Gastroesophageal sphincter (tissue), 4 donors: ENCODE results near the gene GLB1L3. TPM values are rescaled to one million over a fixed set of nuclear protein-coding genes. Genes with fewer than 3 reads are reported as not detected.

Experiments used
- ATAC-seq: fragments of 150-250 bp; one replicate; pipeline ENCODE4 v1.9.1; 2016; ENCODE audit warnings: mild to moderate bottlenecking, moderate library complexity
- H3K27ac ChIP-seq, 4 donors: fragments of 200-600 bp; sonication (generic) in 3 of 4; 1 replicate in 3 of 4; 2 replicates in 1 of 4; pipeline ENCODE4 v1.5.1; 2016 to 2019
- H3K27me3 ChIP-seq: fragments of 200-600 bp; sonication (generic); one replicate; pipeline ENCODE4 v1.5.1; 2019
- H3K36me3 ChIP-seq, 2 donors: fragments of 200-600 bp; sonication (generic); one replicate each; pipeline ENCODE4 v1.5.1; 2019; ENCODE audit warnings: control low read depth in 1 of 2
- H3K4me1 ChIP-seq, 3 donors: fragments of 200-600 bp; sonication (generic); 1 replicate in 2 of 3; 2 replicates in 1 of 3; pipeline ENCODE4 v1.5.1; 2016 to 2019; ENCODE audit warnings: control low read depth in 2 of 3
- H3K4me3 ChIP-seq, 2 donors: fragments of 200-600 bp; sonication (generic); one replicate each; pipeline ENCODE4 v1.5.1; 2019; ENCODE audit warnings: mild to moderate bottlenecking in 1 of 2, moderate library complexity in 1 of 2
- H3K9me3 ChIP-seq, 3 donors: fragments of 200-600 bp; sonication (generic); one replicate each; pipeline ENCODE4 v1.5.1; 2017 to 2019; ENCODE audit warnings: control low read depth in 2 of 3
- CTCF ChIP-seq, 4 experiments: fragments of 200-600 bp in 2 of 4; fragments of 450-650 bp in 2 of 4; sonication (generic) in 1 of 4; IDR thresholded peaks; one replicate each; pipeline ENCODE4 v1.5.1; 2017 to 2019; ENCODE audit warnings: antibody characterized with exemption in 4 of 4, mild to moderate bottlenecking in 2 of 4, moderate library complexity in 2 of 4
- EP300 ChIP-seq: sonication (generic); formaldehyde crosslinking; IDR thresholded peaks from one replicate; pipeline ENCODE4 v1.6.1; 2017; ENCODE audit warnings: antibody characterized with exemption, mild to moderate bottlenecking
- POLR2A ChIP-seq, 2 donors: fragments of 450-650 bp; IDR thresholded peaks; one replicate each; pipeline ENCODE4 v1.6.1; 2017; ENCODE audit warnings: antibody characterized with exemption in 2 of 2, mild to moderate bottlenecking in 2 of 2, moderate library complexity in 1 of 2
- POLR2AphosphoS5 ChIP-seq: sonication (generic); formaldehyde crosslinking; IDR thresholded peaks from one replicate; pipeline ENCODE4 v1.6.1; 2017; ENCODE audit warnings: antibody characterized with exemption
- WGBS, 2 donors: methylation state at CpG; one replicate each; pipeline ENCODE4 v1.1.5; 2018; ENCODE audit warnings: low coverage in 1 of 2; 5-methylcytosine and 5-hydroxymethylcytosine counted together
- total RNA-seq, 4 donors: library from RNA; depleted of rRNA; stranded (reverse); fragments of >200 nt; gene quantifications; one replicate each; pipeline ENCODE4 v1.1.0, GENCODE V29; 2016

Gene GLB1L3
- total RNA-seq, 4 donors from 2014 or later, result 0.42 TPM; not detected in 3

- TF ChIP-seq CTCF (IDR thresholded peaks at IDR 0.05) (no peak), POLR2A (IDR thresholded peaks at IDR 0.05) (no peak), EP300 (no peak), POLR2AphosphoS5 (no peak)
- Histone ChIP-seq H3K27me3 (no peaks in the 10 kb centered on the region), H3K27ac (no peak overlapping the region), H3K36me3 (no peaks in the 10 kb centered on the region), H3K4me1 (peaks cover 0 to 2% (median 0%) of the 10 kb centered on the region in 3 donors), H3K4me3 (no peak overlapping the region), H3K9me3 (no peaks in the 10 kb centered on the region)
- no peak for ATAC-seq
- WGBS, 2 donors, result 35 to 70% methylated on average over 2 of the region's 2 CpGs
These were observed 79.0 kb downstream of the GLB1L3 start for GRCh38 chr11:134355136-134355535.

- 73 to 77% methylated on average over 5 of the region's 5 CpGs for WGBS, 2 donors
- no peaks in the 10 kb centered on the region for H3K27me3 ChIP-seq
- H3K4me3 ChIP-seq, result no peak overlapping the region
- H3K9me3 ChIP-seq, result no peaks in the 10 kb centered on the region
- H3K36me3 ChIP-seq, result no peaks in the 10 kb centered on the region
- no peak for ATAC-seq
- TF ChIP-seq CTCF (IDR thresholded peaks at IDR 0.05) (no peak), POLR2AphosphoS5 (no peak), EP300 (no peak)
- peaks cover 0 to 6% (median 0%) of the 10 kb centered on the region in 3 donors for H3K4me1 ChIP-seq
- H3K27ac ChIP-seq, result no peak overlapping the region
These were observed 79.5 kb downstream of the GLB1L3 start for GRCh38 chr11:134355656-134356055.

- no peaks in the 10 kb centered on the region for H3K27me3 ChIP-seq
- no peak for ATAC-seq
- H3K36me3 ChIP-seq, result no peaks in the 10 kb centered on the region
- no peak overlapping the region for H3K4me3 ChIP-seq
- WGBS, 2 donors, result 94 to 96% methylated on average over 7 of the region's 21 CpGs
- TF ChIP-seq CTCF (IDR thresholded peaks at IDR 0.05) (no peak), POLR2AphosphoS5 (no peak), EP300 (no peak), POLR2A (IDR thresholded peaks at IDR 0.05) (no peak)
- H3K27ac ChIP-seq, result no peak overlapping the region
- peaks cover 0 to 6% (median 0%) of the 10 kb centered on the region in 3 donors for H3K4me1 ChIP-seq
- no peaks in the 10 kb centered on the region for H3K9me3 ChIP-seq
These were observed 80.7 kb downstream of the GLB1L3 start for GRCh38 chr11:134356656-134357544.

- Histone ChIP-seq H3K9me3 (no peaks in the 10 kb centered on the region), H3K36me3 (no peaks in the 10 kb centered on the region), H3K27me3 (no peaks in the 10 kb centered on the region), H3K27ac (no peak overlapping the region), H3K4me3 (no peak overlapping the region), H3K4me1 (peaks cover 0 to 6% (median 0%) of the 10 kb centered on the region in 3 donors)
- ATAC-seq, result no peak
- no peak for TF ChIP-seq EP300
- TF ChIP-seq POLR2A (IDR thresholded peaks at IDR 0.05), result no peak
- no peak for TF ChIP-seq CTCF (IDR thresholded peaks at IDR 0.05)
- TF ChIP-seq POLR2AphosphoS5, result no peak
- WGBS, 2 donors, result no CpG with 5 or more reads among the region's 8 CpGs
These were observed 81.3 kb downstream of the GLB1L3 start for GRCh38 chr11:134357545-134357839.
